Testis (tissue), 2 donors: ENCODE measurements around the gene PSMC4.

Experiments used
- POLR2A ChIP-seq: fragments of 450-650 bp; IDR thresholded peaks from one replicate; pipeline ENCODE4 v1.6.1; 2017; ENCODE audit warnings: antibody characterized with exemption, mild to moderate bottlenecking, moderate library complexity
- TF ChIP-seq, protein P1 (sequence below), 3 experiments: fragments of 450-650 bp in 2 of 3; fragments of 200-600 bp in 1 of 3; sonication (generic) in 1 of 3; IDR thresholded peaks; one replicate each; pipeline ENCODE4 v1.5.1; 2016 to 2019; ENCODE audit warnings: antibody characterized with exemption in 3 of 3, mild to moderate bottlenecking in 2 of 3, moderate library complexity in 1 of 3

DNA sequence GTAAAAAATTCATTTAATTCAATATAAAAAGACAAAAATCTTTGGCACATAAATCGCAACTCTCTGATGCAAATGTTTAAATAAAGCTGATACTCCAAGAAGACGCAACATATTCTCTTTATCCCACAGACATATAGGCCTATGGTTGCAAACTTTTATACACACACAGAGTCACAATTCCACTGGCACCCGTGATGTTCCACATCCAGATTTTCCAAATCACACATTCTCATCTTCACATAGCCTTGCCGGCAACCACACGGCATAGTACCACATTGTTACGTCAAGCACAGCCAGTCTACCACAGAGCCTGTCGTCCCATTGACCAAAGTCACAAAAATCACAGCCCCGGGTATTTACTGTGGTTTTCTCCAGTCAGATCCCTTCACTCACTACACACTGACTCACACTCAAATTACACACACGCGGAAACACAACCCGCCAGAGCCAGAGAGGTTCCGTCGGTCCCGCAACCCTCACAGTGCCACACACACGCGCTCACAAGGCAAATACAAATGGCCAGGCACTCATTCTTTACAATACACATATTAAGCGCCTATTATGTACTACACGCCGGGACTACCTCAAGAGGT is 25.3 kb downstream of the PSMC4 start:
- TF ChIP-seq, protein P1, sequence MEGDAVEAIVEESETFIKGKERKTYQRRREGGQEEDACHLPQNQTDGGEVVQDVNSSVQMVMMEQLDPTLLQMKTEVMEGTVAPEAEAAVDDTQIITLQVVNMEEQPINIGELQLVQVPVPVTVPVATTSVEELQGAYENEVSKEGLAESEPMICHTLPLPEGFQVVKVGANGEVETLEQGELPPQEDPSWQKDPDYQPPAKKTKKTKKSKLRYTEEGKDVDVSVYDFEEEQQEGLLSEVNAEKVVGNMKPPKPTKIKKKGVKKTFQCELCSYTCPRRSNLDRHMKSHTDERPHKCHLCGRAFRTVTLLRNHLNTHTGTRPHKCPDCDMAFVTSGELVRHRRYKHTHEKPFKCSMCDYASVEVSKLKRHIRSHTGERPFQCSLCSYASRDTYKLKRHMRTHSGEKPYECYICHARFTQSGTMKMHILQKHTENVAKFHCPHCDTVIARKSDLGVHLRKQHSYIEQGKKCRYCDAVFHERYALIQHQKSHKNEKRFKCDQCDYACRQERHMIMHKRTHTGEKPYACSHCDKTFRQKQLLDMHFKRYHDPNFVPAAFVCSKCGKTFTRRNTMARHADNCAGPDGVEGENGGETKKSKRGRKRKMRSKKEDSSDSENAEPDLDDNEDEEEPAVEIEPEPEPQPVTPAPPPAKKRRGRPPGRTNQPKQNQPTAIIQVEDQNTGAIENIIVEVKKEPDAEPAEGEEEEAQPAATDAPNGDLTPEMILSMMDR (IDR thresholded peaks at IDR 0.05): no peak
- TF ChIP-seq POLR2A: no peak
